Anterior cingulate cortex (tissue), 58 donors: Measurements from ENCODE around the gene ROCK2.
"Not testable (repeated sequence)": the region's sequence is repeated elsewhere in the genome, so short reads cannot be mapped to it uniquely, and the experiment has no call there.

Source experiments
- DNase-seq, 58 donors: peaks; one replicate each; lab custom pipeline; 2025; lab: John Stamatoyannopoulos, UW

ROCK2 gene

DNA sequence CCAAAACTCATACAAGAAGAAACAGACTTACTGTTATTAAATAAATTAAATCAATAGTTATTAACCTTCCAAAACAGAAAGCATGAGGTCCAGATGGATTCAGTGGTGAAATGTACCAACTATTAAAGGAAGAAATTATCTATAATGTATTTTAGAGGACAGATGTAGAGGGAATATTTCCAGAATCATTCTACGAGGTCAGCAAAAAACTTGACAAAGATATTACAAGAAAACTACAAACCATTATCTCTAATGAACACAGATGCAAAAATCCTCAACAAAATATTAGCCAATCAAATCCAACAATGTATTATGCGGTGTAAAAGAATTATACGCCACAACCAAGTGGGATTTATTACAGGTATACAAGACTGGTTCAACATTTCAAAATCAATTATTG lies 63.7 kb downstream of the ROCK2 start:
- DNase-seq, result no peak

DNA sequence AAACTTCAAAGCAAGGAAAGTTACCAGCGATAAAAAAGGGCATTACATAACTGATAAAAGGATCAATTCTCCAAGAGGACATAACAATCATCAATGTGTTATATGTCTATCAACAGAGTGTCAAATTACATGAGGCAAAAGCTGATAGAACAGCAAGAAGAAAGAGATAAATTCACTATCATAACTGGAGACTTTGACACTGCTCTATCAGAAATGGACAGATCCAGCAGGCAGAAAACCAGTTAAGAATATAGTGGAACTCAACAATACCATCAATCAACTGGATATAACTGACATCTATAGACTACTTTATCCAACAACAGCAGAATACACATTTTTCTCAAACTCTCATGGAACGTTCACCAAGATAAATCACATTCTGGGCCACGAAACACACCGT lies 65.0 kb downstream of the ROCK2 start:
- no peak for DNase-seq

DNA sequence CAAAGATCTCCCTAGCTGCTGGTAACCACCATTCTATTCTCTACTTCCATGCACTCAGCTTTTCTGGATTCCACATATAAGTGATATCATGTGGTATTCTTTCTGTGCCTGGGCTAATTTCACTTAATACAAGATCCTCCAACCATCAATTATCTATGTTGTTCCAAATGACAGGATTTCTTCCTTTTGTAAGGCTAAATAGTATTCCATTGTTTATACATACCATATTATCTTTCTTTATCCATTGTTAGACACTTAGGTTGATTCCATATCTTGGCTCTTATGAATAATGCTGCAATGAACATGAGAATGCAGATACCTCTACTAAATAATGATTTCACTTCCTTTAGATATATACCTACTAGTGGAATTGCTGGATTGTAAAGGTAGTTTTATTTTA lies 66.2 kb downstream of the ROCK2 start:
- DNase-seq, result no peak

DNA sequence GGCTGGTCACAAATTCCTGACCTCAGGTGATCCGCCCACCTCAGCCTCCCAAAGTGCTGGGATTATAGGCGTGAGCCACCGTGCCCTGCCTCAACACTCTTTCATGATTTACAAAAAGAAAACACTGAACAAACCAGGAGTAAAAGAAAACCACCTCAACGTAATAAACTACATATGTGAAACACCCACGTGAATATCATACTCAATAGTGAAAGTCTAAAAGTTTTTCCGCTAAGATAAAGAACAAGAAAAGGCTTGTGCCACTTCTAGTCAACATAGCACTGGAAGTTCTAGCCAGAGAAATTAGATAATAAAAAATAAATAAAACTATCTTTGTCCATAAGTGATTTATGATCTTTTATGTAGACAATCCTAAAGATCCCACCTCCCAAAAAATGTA lies 68.5 kb downstream of the ROCK2 start:
- no peak for DNase-seq

DNA sequence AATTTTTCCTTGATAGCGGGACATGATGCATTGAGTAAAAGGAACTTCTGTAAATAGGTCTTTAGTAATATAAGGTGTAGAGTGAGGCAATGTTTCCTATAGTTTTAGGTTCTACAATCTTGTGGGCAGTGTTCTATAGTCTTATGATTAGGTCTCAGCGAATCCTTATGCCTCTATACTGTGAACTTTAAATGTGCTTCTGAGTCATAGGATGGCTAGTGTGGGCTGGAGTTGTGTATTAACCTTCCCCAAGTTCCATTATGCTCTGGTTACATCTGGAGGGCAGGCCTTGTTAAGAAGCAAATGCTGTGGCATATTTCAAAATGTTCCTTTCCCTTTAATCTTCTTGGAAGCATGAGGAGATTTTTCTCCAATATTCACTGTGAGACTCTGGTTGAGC lies 73.5 kb downstream of the ROCK2 start:
- DNase-seq, result no peak

DNA sequence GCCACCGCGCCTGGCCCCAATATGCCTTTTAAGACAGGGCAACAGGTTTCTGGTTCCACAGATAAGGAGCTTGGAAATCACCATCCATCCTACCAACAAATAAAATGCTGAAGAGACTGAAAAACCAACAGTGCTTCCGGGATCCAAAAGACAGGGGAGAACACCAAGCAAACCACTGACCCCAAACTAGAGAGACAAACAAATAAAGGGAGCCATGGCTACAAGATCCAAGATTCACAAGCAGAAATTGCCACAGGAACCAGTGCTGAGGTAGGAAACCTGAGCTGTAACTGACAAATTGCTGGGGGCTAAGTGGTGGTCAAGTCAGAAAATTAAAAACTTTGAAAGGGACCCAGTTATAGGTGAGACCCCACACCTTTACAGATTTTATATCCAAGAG lies 76.5 kb downstream of the ROCK2 start:
- DNase-seq, result no peak

DNA sequence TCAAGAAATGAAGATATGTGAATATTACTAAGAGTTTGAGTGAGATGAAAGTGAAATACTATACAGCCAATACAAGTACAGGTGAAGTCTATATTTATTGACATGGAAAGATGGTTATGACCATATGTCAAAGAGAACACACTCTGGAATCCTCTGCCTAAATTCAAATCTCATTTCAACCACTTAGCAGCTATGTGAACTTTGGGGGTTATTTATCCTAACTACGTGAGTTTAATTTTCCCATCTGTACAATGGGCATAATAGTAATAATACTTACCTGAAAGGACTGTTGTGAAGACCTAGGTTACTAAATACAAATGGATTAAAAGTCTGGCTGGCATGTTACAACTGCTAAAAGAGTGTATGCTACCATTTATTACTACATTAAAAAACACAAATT lies 79.6 kb downstream of the ROCK2 start:
- no peak for DNase-seq

DNA sequence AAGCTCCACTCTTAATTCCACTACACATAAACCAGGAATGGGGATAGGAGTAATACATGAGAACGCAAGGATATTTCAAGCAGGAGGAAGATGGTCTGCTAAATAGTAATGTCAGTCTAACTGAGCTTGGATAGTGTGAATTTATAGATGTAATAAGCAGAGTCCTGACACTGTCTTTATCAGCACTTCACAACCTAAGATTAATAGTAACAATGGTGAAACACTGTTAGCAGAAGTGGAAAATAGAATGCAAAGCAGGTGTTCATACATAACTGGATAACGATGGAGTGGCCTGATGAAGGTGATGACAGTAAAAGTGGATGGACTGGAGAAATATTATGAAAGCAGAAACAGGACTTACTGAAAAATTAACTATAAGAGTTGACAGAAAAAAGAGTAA lies 80.4 kb downstream of the ROCK2 start:
- DNase-seq, result no peak

DNA sequence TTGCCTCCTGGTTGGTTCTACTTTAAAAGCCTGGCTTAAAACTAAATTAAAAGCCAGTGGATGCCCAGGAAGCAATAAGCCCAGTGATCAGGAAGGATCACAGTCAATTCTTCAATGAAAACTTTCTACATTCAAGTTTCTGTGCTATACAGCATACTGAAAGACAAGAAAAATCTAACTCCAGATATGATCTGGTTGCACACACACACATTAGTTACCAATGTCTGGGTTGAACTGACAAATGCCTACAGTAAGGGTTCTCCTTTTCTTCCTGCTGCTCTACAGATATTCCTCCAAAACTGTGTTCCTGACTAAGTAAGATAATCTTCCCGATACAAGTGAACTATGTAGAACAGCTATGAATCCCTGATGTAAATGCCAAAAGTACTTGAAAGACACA lies 81.3 kb downstream of the ROCK2 start:
- DNase-seq, result no peak

DNA sequence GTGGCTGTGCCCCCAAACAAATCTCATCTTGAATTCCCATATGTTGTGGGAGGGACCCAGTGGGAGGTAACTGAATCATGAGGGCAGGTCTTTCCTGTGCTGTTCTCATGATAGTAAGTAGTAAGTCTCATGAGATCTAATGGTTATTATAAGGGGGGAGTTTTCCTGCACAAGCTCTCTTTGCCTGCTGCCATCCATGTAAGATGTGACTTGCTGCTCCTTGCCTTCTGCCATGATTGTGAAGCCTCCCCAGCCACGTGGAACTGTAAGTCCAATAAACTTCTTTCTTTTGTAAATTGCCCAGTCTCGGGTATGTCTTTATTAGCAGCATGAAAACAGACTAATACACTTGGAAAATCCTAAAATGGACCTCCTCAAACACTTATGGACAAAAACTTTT lies 82.0 kb downstream of the ROCK2 start:
- not testable (repeated sequence) for DNase-seq

DNA sequence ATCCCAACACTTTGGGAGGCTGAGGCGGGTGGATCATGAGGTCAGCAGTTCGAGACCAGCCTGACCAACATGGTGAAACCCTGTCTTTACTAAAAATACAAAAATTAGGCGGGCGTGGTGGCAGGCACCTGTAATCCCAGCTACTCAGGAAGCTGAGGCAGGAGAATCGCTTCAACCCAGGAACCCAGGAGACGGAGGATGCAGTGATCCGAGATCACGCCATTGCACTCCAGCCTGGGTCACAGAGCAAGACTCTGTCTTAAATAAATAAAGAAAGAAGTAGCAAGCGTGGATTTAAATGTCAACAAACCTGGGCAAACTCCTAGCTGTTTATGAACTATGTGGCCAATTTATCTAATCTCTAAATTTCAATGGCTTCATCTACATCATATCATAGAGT lies 82.9 kb downstream of the ROCK2 start:
- DNase-seq, result not testable (repeated sequence)

DNA sequence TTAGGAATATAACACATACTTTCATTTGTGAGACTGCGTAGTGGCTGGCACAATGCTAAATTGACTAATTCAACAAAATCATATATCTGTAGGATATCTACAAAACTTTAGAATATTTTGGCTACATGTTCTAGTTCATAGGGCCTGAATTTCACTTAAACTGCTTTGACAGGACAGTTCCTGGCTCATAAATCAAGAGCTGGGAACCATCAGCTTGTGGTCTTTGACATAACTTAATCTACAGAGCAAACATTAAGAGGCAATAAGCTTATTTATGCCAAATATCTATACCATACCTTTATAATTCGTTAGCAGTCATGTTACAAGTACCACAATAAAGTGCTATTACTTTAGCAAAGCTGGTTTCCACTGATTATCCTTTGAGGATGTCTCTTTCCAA lies 83.5 kb downstream of the ROCK2 start:
- no peak for DNase-seq

DNA sequence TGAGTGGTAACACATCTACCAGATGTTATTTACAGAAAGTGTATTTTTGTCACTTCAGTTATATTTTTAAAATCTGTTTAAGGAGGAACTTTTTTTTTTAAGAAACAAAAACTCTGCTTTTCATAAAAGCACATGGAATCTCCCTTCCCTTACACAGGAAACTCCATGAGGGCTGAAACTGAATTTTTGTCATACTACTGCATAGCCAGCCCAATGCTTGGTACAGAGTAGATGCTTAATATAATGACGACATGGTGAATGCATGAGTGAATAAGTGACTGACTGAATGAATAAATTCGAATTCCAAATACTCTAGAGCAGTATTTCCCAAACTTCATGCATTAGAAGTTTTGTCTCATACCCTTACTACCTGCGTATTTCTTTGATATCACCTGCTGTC lies 86.5 kb downstream of the ROCK2 start:
- no peak for DNase-seq

DNA sequence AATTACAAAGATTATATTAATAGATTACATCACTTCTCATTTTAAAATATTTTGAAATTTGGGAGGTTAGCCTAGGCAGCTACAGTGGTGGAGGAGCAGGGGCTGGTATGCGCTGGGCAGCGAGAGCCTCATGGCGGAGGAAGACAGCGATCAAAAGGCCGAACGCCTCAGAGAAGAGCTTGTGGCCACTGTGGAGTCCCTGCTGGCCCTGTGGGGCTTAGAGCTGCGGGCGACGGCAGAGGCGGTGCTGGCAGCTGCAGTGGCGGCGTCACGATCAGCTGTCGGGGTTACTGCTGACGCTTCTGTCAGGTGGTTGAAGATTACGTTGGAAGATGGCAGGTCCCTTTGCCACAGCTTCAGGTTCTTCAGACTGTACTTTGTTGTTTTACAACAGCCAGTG lies 87.4 kb downstream of the ROCK2 start:
- DNase-seq, result no peak

DNA sequence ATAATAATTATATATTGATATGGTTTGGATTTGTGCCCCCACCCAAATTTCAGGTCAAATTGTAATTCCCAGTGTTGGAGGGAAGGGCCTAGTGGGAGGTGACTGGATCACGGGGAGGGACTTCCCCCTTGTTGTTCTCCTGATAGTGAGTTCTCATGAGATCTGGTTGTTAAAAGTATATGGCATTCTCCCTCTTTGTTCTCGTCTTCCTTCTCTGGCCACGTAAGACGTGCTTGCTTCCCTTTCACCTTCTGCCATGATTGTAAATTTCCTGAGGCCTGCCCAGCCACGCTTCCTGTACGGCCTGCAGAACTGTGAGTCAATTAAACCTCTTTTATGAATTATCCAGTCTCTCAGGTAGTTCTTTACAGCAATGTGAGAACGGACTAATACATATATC lies 88.3 kb downstream of the ROCK2 start:
- no peak for DNase-seq

DNA sequence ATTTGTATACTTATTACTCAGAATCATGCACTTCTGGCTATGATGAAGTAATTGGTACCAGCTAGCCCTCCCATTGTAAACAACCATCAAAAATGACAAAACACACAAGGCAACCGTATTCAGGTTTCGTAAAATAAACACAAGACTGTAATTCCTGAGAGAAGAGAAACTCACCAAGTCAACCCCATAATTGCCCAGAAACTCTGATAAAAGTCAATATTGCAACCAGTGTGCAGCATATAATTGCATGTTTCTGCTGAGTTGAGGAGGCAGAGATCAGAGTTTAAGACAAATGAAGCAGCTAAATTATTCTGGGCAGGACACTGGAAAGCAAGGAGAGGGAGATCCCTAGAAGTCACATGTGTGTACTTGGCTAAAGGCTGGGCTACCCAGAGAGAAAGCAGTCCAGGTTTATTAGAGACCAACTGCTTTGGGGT lies 90.3 kb downstream of the ROCK2 start:
- DNase-seq, result no peak

DNA sequence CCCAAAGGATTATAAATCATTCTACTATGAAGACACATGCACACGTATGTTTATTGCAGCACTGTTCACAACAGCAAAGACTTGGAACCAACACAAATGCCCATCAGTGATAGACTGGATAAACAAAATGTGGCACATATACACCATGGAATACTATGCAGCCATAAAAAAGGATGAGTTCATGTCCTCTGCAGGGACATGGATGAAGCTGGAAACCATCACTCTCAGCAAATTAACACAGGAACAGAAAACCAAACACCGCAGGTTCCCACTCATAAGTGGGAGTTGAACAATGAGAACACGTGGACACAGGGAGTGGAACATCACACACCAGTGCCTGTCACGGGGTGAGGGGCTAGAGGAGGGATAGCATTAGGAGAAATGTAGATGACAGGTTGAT lies 92.0 kb downstream of the ROCK2 start:
- not testable (repeated sequence) for DNase-seq

DNA sequence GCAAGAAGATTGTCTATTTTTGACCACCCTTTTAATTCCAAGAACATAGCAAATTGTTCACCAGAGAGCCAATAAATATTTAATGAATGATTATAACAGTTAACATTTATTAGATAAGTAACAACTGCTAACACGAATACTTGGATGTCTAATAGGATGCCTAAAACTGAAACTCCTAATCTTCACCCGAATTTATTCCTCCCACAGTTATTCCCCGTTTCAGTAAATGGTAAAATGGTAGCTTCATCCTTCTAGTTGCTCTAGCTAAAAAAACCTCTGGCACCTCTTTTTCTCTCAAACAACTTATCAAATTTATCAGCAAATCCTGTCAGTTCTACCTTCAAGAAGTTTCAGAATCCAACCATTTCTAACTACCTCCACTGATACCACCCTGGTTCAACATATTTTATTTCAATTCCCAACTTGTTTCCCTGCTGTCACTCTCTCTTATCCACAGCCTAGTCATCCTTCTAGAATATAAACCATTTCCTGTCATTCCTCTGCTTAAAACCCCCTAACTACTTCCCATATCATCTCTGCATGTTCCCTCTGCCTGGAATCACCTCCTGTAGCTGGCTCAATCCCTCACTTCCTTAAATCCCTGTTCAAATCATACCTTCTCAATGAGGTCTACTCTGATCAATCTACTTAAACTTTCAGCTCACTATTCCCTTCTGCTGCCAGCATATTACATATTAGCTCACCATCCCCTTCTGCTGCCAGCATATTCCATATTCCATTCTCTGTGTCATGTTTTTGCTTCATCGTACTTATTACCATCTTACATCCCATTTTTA lies 93.8 kb downstream of the ROCK2 start:
- DNase-seq, result no peak

DNA sequence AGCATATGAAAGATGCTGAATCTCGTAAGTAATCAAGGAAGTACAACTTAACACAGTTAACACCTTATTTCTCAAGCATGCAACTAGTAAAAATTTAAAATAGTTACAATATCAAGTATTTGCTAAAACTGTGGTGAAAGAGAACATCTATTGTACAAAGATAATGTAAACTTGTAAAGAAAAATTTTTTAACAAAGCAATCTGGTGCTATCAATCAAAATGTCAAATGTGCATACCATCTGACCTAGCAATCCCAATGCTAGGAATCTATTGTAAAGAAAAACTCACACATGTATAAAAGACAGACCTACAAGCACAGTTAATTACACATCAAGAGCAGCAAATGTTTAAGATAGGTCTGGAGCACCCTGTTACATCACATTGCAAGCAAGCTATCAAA lies 99.1 kb downstream of the ROCK2 start:
- no peak for DNase-seq

DNA sequence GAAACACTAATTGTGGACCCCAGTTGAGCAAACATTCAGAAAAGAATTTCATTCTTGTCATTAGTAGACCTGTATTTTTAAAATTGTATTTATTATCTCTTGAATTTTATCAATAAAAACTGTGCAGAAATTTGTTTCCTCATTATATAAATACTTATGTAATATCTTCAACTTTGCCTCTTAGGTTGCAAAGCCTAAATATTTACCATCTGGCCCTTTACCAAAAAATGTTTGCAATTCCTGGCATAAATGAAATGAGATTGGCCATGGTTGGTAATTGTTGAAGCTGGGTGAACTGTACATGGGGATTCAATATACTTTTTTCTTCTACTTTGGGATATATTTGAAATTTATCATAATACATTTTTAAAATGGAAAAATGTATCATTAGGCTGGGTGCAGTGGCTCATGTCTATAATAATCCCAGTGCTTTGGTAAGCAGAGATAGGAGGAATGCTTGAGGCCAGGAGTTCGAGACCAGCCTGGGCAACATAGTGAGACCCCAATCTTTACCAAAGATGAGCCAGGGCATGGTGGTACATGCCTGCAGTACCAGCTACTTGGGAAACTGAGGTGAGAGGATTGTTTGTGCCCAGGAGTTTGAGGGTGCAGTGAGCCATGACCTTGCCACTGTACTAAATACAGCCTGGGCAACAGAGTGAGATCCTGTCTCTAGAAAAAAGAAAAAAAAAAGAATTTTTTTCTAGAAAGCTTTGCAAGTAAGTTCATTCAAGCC lies 100.2 kb downstream of the ROCK2 start:
- no peak for DNase-seq

DNA sequence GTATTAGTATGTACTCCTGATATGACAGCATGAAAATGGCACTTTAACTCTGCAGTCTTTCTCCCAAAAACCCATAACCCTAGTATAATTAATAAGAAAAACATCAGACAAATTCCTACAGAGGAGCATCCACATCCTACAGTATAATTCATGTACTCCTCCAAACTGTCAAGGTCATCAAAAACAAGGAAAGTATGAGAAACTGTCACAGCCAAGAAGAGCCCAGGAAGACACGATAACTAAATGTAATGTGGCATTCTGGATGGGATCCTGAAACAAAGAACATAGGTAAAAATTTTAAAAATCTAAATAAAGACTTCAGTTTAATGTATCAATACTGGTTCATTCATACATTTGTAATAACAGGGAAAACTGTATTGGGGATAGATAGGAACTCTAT lies 100.9 kb downstream of the ROCK2 start:
- no peak for DNase-seq

DNA sequence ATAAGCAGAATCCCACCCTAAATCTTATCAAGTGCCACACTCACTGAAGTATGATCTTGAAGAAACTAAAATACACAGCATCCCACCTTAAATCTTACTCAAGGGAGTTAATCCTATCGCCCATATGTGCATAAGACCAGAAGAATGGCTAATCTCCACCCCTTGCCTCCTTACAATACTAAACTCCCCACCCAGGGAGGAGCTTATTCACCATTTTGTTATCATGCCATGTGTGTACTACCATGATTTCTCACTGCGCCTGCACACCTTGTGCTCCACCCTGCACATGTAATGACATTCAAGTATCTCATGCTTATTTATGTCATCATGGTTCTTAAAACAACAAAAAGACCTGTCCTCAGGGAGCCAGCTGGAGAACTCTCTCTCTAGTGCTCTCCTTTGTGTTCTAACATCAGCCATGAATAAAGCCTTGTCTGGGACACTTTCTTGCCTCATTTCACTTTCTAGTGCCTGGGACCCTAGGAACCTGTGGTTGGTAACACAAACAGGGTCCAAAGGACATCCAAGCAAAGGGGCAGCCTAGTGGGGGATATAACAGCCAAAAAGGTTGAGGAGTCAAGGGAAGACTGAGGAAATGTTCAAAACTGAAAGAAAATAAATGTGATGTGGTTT lies 101.8 kb downstream of the ROCK2 start:
- DNase-seq, result no peak
